WERI-Rb-1 (cell line): ENCODE results near the gene BRCA1.
"Not testable (repeated sequence)": the region's sequence is repeated elsewhere in the genome, so short reads cannot be mapped to it uniquely, and the experiment has no call there.

Source experiments
- DNase-seq: peaks from one replicate; pipeline ENCODE4 v3.0.0-alpha.2; 2020
- H3K27ac ChIP-seq: fragments of 250-450 bp; sonication (Bioruptor Pico); 2 replicates; pipeline ENCODE4 v1.5.1; 2020; ENCODE audit warnings: mild to moderate bottlenecking, moderate library complexity
- H3K27me3 ChIP-seq: fragments of 250-450 bp; sonication (Bioruptor Pico); 2 replicates; pipeline ENCODE4 v1.5.1; 2021; ENCODE audit warnings: mild to moderate bottlenecking, low read depth, moderate library complexity; ENCODE audit not compliant: insufficient read depth, severe bottlenecking
- H3K36me3 ChIP-seq: fragments of 250-450 bp; sonication (Bioruptor Pico); 2 replicates; pipeline ENCODE4 v1.5.1; 2020; ENCODE audit warnings: mild to moderate bottlenecking, moderate library complexity
- H3K4me3 ChIP-seq: 2 replicates; pipeline ENCODE4 v1.5.1; 2011; ENCODE audit warnings: low read depth, mild to moderate bottlenecking, control low read depth, low read length
- H3K9me3 ChIP-seq: fragments of 250-450 bp; sonication (Bioruptor Pico); 2 replicates; pipeline ENCODE4 v1.5.1; 2021; ENCODE audit warnings: mild to moderate bottlenecking, moderate library complexity; ENCODE audit not compliant: severe bottlenecking
- CTCF ChIP-seq: IDR thresholded peaks from 2 replicates; pipeline ENCODE4 v1.5.1; 2011; ENCODE audit warnings: low read depth, mild to moderate bottlenecking, control low read depth, inconsistent platforms, low read length

Gene BRCA1

GRCh38 chr17:43129671-43130010 lies 4.5 kb upstream of the BRCA1 start:
- Histone ChIP-seq H3K27ac (no peak overlapping the region), H3K4me3 (no peak overlapping the region), H3K27me3 (no peaks in the 10 kb centered on the region), H3K9me3 (no peaks in the 10 kb centered on the region), H3K36me3 (peaks cover 18% of the 10 kb centered on the region)
- no peak for DNase-seq
- TF ChIP-seq CTCF, result no peak

GRCh38 chr17:43127333-43127876 lies 2.2 kb upstream of the BRCA1 start:
- not testable (repeated sequence) for H3K9me3 ChIP-seq, H3K27ac ChIP-seq, H3K4me3 ChIP-seq, DNase-seq, H3K27me3 ChIP-seq
- H3K36me3 ChIP-seq, result peaks cover 14% of the 10 kb centered on the region

GRCh38 chr17:43126911-43127290 lies 1.7 kb upstream of the BRCA1 start:
- no peak overlapping the region for H3K27ac ChIP-seq
- TF ChIP-seq CTCF, result no peak
- peaks cover 19% of the 10 kb centered on the region for H3K36me3 ChIP-seq
- DNase-seq, result no peak
- H3K9me3 ChIP-seq, result no peaks in the 10 kb centered on the region
- no peaks in the 10 kb centered on the region for H3K27me3 ChIP-seq
- no peak overlapping the region for H3K4me3 ChIP-seq

GRCh38 chr17:43125967-43126910 lies 1.1 kb upstream of the BRCA1 start:
- no peaks in the 10 kb centered on the region for H3K9me3 ChIP-seq
- H3K27ac ChIP-seq, result peak overlapping the region; percentile 92
- no peak for DNase-seq
- peaks cover 23% of the 10 kb centered on the region for H3K36me3 ChIP-seq
- no peaks in the 10 kb centered on the region for H3K27me3 ChIP-seq
- no peak for TF ChIP-seq CTCF
- peak overlapping the region; percentile 96 for H3K4me3 ChIP-seq

GRCh38 chr17:43118679-43119615 lies 6.2 kb downstream of the BRCA1 start:
- Histone ChIP-seq H3K4me3 (no peak overlapping the region), H3K27ac (no peak overlapping the region), H3K9me3 (no peaks in the 10 kb centered on the region), H3K36me3 (peaks cover 38% of the 10 kb centered on the region), H3K27me3 (no peaks in the 10 kb centered on the region)
- DNase-seq, result no peak
- TF ChIP-seq CTCF, result no peak

- TF ChIP-seq CTCF, result no peak
- no peak for DNase-seq
- no peaks in the 10 kb centered on the region for H3K27me3 ChIP-seq
- no peak overlapping the region for H3K4me3 ChIP-seq
- peaks cover 47% of the 10 kb centered on the region for H3K36me3 ChIP-seq
- H3K9me3 ChIP-seq, result no peaks in the 10 kb centered on the region
- H3K27ac ChIP-seq, result no peak overlapping the region
Observed at GRCh38 chr17:43114151-43114552, 11.0 kb downstream of the BRCA1 start.
